ENCODE data around the gene CLCN1. TPM values are rescaled to one million over a fixed set of nuclear protein-coding genes. Genes with fewer than 3 reads are reported as not detected.
"Not testable (repeated sequence)": the region's sequence is repeated elsewhere in the genome, so short reads cannot be mapped to it uniquely, and the experiment has no call there.

The CLCN1 gene
- total RNA-seq, 2 experiments from 2014 or later, result 0.06 TPM; not detected in 1

DNA sequence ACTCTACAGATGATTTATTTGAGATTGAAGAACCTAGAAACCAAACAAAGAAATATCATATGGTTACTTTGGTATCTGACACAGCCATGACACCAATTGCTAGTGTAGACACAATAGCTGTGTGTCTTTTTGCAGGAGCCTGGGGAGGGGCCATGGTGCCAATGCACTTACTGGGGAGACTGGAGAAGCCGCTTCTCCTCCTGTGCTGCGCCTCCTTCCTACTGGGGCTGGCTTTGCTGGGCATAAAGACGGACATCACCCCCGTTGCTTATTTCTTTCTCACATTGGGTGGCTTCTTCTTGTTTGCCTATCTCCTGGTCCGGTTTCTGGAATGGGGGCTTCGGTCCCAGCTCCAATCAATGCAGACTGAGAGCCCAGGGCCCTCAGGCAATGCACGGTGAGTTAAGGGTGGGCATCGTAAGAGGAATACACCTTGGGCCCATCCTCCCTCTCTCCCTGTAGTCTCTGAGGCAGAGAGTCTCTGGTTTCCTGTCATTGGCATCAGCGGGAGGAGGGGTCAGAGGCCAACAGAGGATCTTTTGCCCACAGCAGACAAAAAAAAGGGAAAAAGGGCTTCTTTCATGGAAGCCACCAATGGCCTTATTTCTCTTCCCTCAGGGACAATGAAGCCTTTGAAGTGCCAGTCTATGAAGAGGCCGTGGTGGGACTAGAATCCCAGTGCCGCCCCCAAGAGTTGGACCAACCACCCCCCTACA, 29.9 kb upstream of the CLCN1 start:
- CTCF ChIA-PET, result interaction anchor here (1.0 to 2.5 kb wide), 3 partner anchors 7 to 25 kb away, joined by 3 to 10 read pairs (median 7); no protein-coding TSS in a partner anchor
- DNase-seq, result no peak
- H3K27ac Mint-ChIP-seq, result no peak overlapping the region
- H3K4me1 Mint-ChIP-seq, result peaks cover 64% of the 10 kb centered on the region
- peaks cover 31% of the 10 kb centered on the region for H3K36me3 Mint-ChIP-seq (ENCODE audit: low read depth)
- peaks cover 8% of the 10 kb centered on the region for H3K9me3 Mint-ChIP-seq
- POLR2A ChIA-PET, result no interaction called here
- no peak overlapping the region for H3K4me3 Mint-ChIP-seq
- no peaks in the 10 kb centered on the region for H3K27me3 Mint-ChIP-seq

GRCh38 chr7:143286522-143286890, 29.4 kb upstream of the CLCN1 start:
- no peak for DNase-seq
- Mint-ChIP-seq H3K36me3 (ENCODE audit: low read depth) (peaks cover 37% of the 10 kb centered on the region), H3K9me3 (peaks cover 8% of the 10 kb centered on the region), H3K4me3 (no peak overlapping the region), H3K4me1 (peaks cover 66% of the 10 kb centered on the region), H3K27ac (peak overlapping the region; percentile 90), H3K27me3 (no peaks in the 10 kb centered on the region)
- POLR2A ChIA-PET, result no interaction called here
- CTCF ChIA-PET, result interaction anchor here (1.0 to 2.5 kb wide), 5 partner anchors 8 to 26 kb away, joined by 3 to 11 read pairs (median 7); no protein-coding TSS in a partner anchor

GRCh38 chr7:143287339-143287934, 28.5 kb upstream of the CLCN1 start:
- Mint-ChIP-seq H3K9me3 (peaks cover 8% of the 10 kb centered on the region), H3K4me3 (peak overlapping the region; percentile 90), H3K27me3 (no peaks in the 10 kb centered on the region), H3K4me1 (peaks cover 67% of the 10 kb centered on the region), H3K36me3 (ENCODE audit: low read depth) (peaks cover 43% of the 10 kb centered on the region), H3K27ac (peak overlapping the region; percentile 90)
- POLR2A ChIA-PET, result interaction anchor here (0.6 to 1.0 kb wide), 4 partner anchors 8 to 22 kb away, joined by 3 to 6 read pairs (median 4); no protein-coding TSS in a partner anchor
- CTCF ChIA-PET, result interaction anchor here (0.6 to 2.5 kb wide), 14 partner anchors 9 to 278 kb away, joined by 3 to 11 read pairs (median 4); partner anchors contain the start of gene GSTK1
- no peak for DNase-seq

DNA sequence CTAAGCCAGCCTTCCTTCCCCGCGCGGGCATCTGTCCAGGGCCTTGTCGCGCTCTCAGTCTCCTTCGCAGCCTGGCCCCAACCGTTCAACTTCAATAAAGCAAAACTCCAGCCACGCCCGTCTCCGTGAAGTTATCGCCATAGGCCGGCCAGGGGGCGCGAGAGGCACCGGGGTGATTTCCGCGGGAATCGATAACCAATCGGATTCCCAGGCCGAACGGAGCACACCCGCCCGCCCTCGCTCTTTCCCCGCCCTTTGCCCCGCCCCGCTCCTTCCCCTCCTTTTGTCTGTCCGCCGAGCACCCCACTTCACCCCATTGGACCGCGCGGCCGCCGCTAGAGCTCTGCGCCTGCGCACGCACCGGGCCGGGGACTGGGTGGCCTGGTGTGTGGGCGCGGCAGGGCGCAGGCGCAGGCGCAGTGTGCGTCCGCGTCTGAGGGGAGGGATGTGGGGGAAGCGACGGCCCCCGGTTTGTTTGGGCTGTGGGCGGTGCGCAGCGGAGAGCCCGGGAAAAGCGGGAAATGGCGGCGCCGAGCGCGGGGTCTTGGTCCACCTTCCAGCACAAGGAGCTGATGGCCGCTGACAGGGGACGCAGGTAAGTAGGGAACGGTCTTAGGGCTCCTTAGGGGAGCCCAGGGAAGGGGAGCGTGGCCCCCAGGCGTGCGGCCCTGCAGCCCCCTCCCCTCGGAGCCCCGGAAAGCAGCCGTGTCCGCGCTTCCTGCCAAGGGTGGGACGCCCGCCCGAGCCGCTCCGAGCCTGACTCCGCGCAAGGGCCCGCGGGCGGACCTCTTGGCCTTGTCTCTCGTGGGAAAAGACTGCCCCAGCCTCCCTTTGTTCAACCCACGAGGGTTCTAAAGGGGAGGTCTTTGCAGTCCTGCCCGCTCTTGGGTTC, 27.7 kb upstream of the CLCN1 start, which contains the start of gene CASP2:
TSS of gene CASP2 (plus strand) at position 417 of the 892 bp plus-strand sequence. CDS start at position 522, 105 bp downstream.
- Mint-ChIP-seq H3K4me1 (peaks cover 67% of the 10 kb centered on the region), H3K27ac (peak within 1 kb of the TSS; percentile 90), H3K4me3 (peak within 1 kb of the TSS; percentile 90), H3K9me3 (peaks cover 8% of the 10 kb centered on the region), H3K36me3 (ENCODE audit: low read depth) (peaks cover 49% of the 10 kb centered on the region), H3K27me3 (no peaks in the 10 kb centered on the region)
- DNase-seq, result peak; percentile 99
- ChIA-PET CTCF (interaction anchor here (0.6 to 2.5 kb wide), 13 partner anchors 8 to 278 kb away, joined by 3 to 11 read pairs (median 4); partner anchors contain the start of gene GSTK1), POLR2A (interaction anchor here (0.6 to 1.0 kb wide), 3 partner anchors 8 to 21 kb away, joined by 3 to 6 read pairs (median 4); no protein-coding TSS in a partner anchor)

DNA sequence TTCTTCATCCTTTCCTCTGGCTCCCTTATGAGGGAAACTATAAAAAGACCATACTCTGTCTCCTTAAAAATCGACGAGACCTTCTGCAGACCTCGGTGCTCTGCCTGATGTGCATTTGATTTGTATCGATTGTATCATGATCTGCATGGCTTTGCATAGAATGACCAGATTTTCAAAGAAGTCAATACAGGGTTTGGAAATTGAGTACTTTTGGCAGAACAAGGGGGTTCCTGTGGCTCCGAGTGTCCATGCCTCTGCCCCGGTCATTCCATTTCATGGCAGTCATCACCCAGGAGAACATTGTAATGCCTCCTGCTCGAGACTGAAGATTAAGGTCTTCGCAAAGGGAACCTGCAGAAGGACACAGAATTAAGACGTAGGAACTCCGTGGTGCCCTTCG, 27.1 kb upstream of the CLCN1 start:
- CTCF ChIA-PET, result interaction anchor here (1.2 to 2.5 kb wide), 7 partner anchors 8 to 34 kb away, joined by 3 to 11 read pairs (median 6); partner anchors contain the start of gene GSTK1

GRCh38 chr7:143289421-143289820, 26.5 kb upstream of the CLCN1 start:
- Mint-ChIP-seq H3K27me3 (no peaks in the 10 kb centered on the region), H3K4me3 (peak overlapping the region; percentile 90), H3K36me3 (ENCODE audit: low read depth) (peaks cover 60% of the 10 kb centered on the region), H3K27ac (peak overlapping the region; percentile 90), H3K9me3 (peaks cover 8% of the 10 kb centered on the region), H3K4me1 (peaks cover 64% of the 10 kb centered on the region)
- DNase-seq, result no peak
- POLR2A ChIA-PET, result interaction anchor here (0.7 kb wide), 1 partner anchor 490 kb away, joined by 3 read pairs; no protein-coding TSS in a partner anchor
- CTCF ChIA-PET, result interaction anchor here (1.0 to 1.4 kb wide), 4 partner anchors 10 to 49 kb away, joined by 3 to 8 read pairs (median 4); partner anchors contain the start of gene GSTK1

More for the DNA sequence above, 27.1 kb upstream of the CLCN1 start:
- Mint-ChIP-seq H3K9me3 (peaks cover 8% of the 10 kb centered on the region), H3K27ac (peak overlapping the region; percentile 90), H3K36me3 (ENCODE audit: low read depth) (peaks cover 54% of the 10 kb centered on the region), H3K4me1 (peaks cover 64% of the 10 kb centered on the region), H3K4me3 (peak overlapping the region; percentile 90), H3K27me3 (no peaks in the 10 kb centered on the region)
- DNase-seq, result no peak
- POLR2A ChIA-PET, result no interaction called here

GRCh38 chr7:143289888-143290287, 26.0 kb upstream of the CLCN1 start:
- Mint-ChIP-seq H3K4me3 (peak overlapping the region; percentile 90), H3K4me1 (peaks cover 64% of the 10 kb centered on the region), H3K36me3 (ENCODE audit: low read depth) (peaks cover 65% of the 10 kb centered on the region), H3K27ac (peak overlapping the region; percentile 90)
- ChIA-PET POLR2A (interaction anchor here (0.7 kb wide), 1 partner anchor 490 kb away, joined by 3 read pairs; no protein-coding TSS in a partner anchor), CTCF (interaction anchor here (1.0 to 1.4 kb wide), 4 partner anchors 9 to 50 kb away, joined by 3 to 8 read pairs (median 4); partner anchors contain the start of gene GSTK1)
- not testable (repeated sequence) for H3K9me3 Mint-ChIP-seq, DNase-seq, H3K27me3 Mint-ChIP-seq

- Mint-ChIP-seq H3K4me1 (peaks cover 64% of the 10 kb centered on the region), H3K27ac (peak overlapping the region; percentile 90), H3K36me3 (ENCODE audit: low read depth) (peaks cover 68% of the 10 kb centered on the region), H3K27me3 (no peaks in the 10 kb centered on the region), H3K9me3 (peaks cover 8% of the 10 kb centered on the region), H3K4me3 (peak overlapping the region; percentile 90)
- POLR2A ChIA-PET, result no interaction called here
- CTCF ChIA-PET, result interaction anchor here (1.2 to 2.1 kb wide), 4 partner anchors 9 to 50 kb away, joined by 3 to 8 read pairs (median 4); no protein-coding TSS in a partner anchor
- no peak for DNase-seq
Measured at GRCh38 chr7:143290293-143290692, 25.6 kb upstream of the CLCN1 start.

DNA sequence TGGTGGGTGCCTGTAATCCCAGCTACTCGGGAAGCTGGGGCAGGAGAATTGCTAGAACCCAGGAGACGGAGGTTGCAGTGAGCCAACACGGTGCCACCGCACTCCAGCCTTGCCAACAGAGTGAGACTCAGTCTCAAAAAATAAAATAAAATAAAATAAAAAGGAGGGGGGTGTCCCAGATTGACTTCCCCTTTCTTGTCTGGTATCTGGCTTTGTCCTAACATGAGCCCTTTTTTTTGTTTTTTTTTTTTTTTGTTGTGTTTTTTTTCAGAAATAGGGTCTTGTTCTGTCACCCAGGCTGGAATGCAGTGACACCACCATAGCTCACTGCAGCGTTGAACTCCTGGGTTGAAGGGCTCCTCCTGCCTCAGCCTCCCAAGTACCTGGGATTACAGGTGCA, 23.0 kb upstream of the CLCN1 start:
- Mint-ChIP-seq H3K27me3 (no peaks in the 10 kb centered on the region), H3K36me3 (ENCODE audit: low read depth) (peaks cover 76% of the 10 kb centered on the region), H3K4me3 (no peak overlapping the region), H3K9me3 (peaks cover under 1% of the 10 kb centered on the region), H3K4me1 (peaks cover 66% of the 10 kb centered on the region), H3K27ac (no peak overlapping the region)
- CTCF ChIA-PET, result interaction anchor here (0.7 to 6.7 kb wide), 6 partner anchors 9 to 54 kb away, joined by 3 to 26 read pairs (median 8); no protein-coding TSS in a partner anchor
- DNase-seq, result no peak
- POLR2A ChIA-PET, result interaction anchor here (0.6 kb wide), 1 partner anchor 35 kb away, joined by 13 read pairs; no protein-coding TSS in a partner anchor

DNA sequence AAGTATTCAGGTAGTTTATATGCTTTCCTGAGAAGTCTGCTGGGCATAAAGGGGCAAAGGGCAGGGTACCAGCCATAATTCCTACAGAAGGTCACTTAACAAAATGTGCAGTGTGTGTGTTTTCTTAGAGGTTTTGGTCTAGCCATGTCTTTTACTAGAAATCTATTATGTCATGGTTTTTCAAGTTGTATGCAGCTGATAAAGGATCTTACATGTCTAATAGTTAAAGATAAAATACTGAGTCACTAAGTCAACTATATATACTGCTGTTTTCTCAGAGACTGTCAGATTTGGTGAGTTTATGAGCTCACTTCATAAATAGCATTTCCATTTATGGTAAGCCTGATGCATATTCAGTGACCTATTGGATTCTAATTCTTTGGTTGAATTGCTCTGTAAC, 20.0 kb upstream of the CLCN1 start:
- DNase-seq, result no peak
- peaks cover 68% of the 10 kb centered on the region for H3K4me1 Mint-ChIP-seq
- POLR2A ChIA-PET, result no interaction called here
- no peaks in the 10 kb centered on the region for H3K9me3 Mint-ChIP-seq
- peaks cover 82% of the 10 kb centered on the region for H3K36me3 Mint-ChIP-seq (ENCODE audit: low read depth)
- no peak overlapping the region for H3K4me3 Mint-ChIP-seq
- CTCF ChIA-PET, result interaction anchor here (0.6 to 6.7 kb wide), 8 partner anchors 8 to 126 kb away, joined by 3 to 26 read pairs (median 3); partner anchors contain the start of gene CASP2
- H3K27me3 Mint-ChIP-seq, result no peaks in the 10 kb centered on the region
- H3K27ac Mint-ChIP-seq, result no peak overlapping the region

- CTCF ChIA-PET, result interaction anchor here (0.6 to 6.7 kb wide), 8 partner anchors 9 to 125 kb away, joined by 3 to 26 read pairs (median 5); partner anchors contain the start of gene CASP2
- H3K4me3 Mint-ChIP-seq, result no peak overlapping the region
Measured at GRCh38 chr7:143296686-143297085, 19.2 kb upstream of the CLCN1 start.

More at GRCh38 chr7:143296686-143297085, 19.2 kb upstream of the CLCN1 start:
- no peak for DNase-seq
- peaks cover 84% of the 10 kb centered on the region for H3K36me3 Mint-ChIP-seq (ENCODE audit: low read depth)
- no peaks in the 10 kb centered on the region for H3K9me3 Mint-ChIP-seq
- H3K4me1 Mint-ChIP-seq, result peaks cover 68% of the 10 kb centered on the region
- POLR2A ChIA-PET, result no interaction called here
- no peak overlapping the region for H3K27ac Mint-ChIP-seq
- no peaks in the 10 kb centered on the region for H3K27me3 Mint-ChIP-seq
